Neural cell (in vitro differentiated cells): Measurements from ENCODE around the gene FCN3.

Experiments
- EP300 ChIP-seq: fragments of 450-650 bp; conservative IDR thresholded peaks from 2 replicates; pipeline ENCODE4 v1.6.1; 2014; ENCODE audit warnings: antibody characterized with exemption, mild to moderate bottlenecking, moderate library complexity; ENCODE audit not compliant: poor library complexity, severe bottlenecking
- EZH2 ChIP-seq: fragments of 200-600, 300-800 bp; shearing (Covaris generic), sonication (generic); IDR thresholded peaks from 2 replicates; pipeline ENCODE4 v1.6.1; 2014; ENCODE audit warnings: antibody characterized with exemption, low read length, borderline replicate concordance, mild to moderate bottlenecking; ENCODE audit not compliant: insufficient read depth, poor library complexity, severe bottlenecking
- MXI1 ChIP-seq: fragments of 450-650 bp; conservative IDR thresholded peaks from 2 replicates; pipeline ENCODE4 v1.6.1; 2014; ENCODE audit warnings: antibody characterized with exemption, mild to moderate bottlenecking; ENCODE audit not compliant: poor library complexity, severe bottlenecking
- POLR2AphosphoS5 ChIP-seq: IDR thresholded peaks from 2 replicates; pipeline ENCODE4 v1.6.1; 2012
- RAD21 ChIP-seq: fragments of 450-650 bp; conservative IDR thresholded peaks from 2 replicates; pipeline ENCODE4 v1.6.1; 2014; ENCODE audit warnings: antibody characterized with exemption, mild to moderate bottlenecking, moderate library complexity
- SMC3 ChIP-seq: fragments of 450-650 bp; conservative IDR thresholded peaks from 2 replicates; pipeline ENCODE4 v1.6.1; 2014; ENCODE audit warnings: antibody characterized with exemption, mild to moderate bottlenecking, moderate library complexity; ENCODE audit not compliant: poor library complexity
- TF ChIP-seq, protein P1 (sequence below): fragments of 450-650 bp; IDR thresholded peaks from 2 replicates; pipeline ENCODE4 v1.5.1; 2014; ENCODE audit warnings: antibody characterized with exemption, mild to moderate bottlenecking, moderate library complexity; ENCODE audit not compliant: poor library complexity, severe bottlenecking

- no peak for TF ChIP-seq EP300
- TF ChIP-seq EZH2: no peak
- TF ChIP-seq, protein P1, sequence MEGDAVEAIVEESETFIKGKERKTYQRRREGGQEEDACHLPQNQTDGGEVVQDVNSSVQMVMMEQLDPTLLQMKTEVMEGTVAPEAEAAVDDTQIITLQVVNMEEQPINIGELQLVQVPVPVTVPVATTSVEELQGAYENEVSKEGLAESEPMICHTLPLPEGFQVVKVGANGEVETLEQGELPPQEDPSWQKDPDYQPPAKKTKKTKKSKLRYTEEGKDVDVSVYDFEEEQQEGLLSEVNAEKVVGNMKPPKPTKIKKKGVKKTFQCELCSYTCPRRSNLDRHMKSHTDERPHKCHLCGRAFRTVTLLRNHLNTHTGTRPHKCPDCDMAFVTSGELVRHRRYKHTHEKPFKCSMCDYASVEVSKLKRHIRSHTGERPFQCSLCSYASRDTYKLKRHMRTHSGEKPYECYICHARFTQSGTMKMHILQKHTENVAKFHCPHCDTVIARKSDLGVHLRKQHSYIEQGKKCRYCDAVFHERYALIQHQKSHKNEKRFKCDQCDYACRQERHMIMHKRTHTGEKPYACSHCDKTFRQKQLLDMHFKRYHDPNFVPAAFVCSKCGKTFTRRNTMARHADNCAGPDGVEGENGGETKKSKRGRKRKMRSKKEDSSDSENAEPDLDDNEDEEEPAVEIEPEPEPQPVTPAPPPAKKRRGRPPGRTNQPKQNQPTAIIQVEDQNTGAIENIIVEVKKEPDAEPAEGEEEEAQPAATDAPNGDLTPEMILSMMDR: no peak
- no peak for TF ChIP-seq MXI1
- no peak for TF ChIP-seq SMC3
- no peak for TF ChIP-seq RAD21
- TF ChIP-seq POLR2AphosphoS5: no peak
Measured at GRCh38 chr1:27360159-27361043, 14.2 kb downstream of the FCN3 start.
